Measurements from ENCODE around the gene COL9A1.

COL9A1 gene

GRCh38 chr6:70221025-70221714 lies 81.7 kb downstream of the COL9A1 start:
- DNase-seq (ENCODE audit: low read depth) = peak; percentile 21
- H3K4me3 ChIP-seq (ENCODE audit: low read length) = no peak overlapping the region
- peak; percentile 69 for TF ChIP-seq CTCF (conservative IDR thresholded peaks at IDR 0.05; ENCODE audit: low read length)

GRCh38 chr6:70219943-70220613 lies 82.8 kb downstream of the COL9A1 start:
- DNase-seq (ENCODE audit: low read depth) = no peak
- no peak for TF ChIP-seq CTCF (conservative IDR thresholded peaks at IDR 0.05; ENCODE audit: low read length)
- no peak overlapping the region for H3K4me3 ChIP-seq (ENCODE audit: low read length)

GRCh38 chr6:70216767-70217166 lies 86.1 kb downstream of the COL9A1 start:
- TF ChIP-seq CTCF (conservative IDR thresholded peaks at IDR 0.05; ENCODE audit: low read length) = no peak
- H3K4me3 ChIP-seq (ENCODE audit: low read length) = no peak overlapping the region
- DNase-seq (ENCODE audit: low read depth) = no peak

GRCh38 chr6:70215460-70216108 lies 87.3 kb downstream of the COL9A1 start:
- no peak for DNase-seq (ENCODE audit: low read depth)
- no peak overlapping the region for H3K4me3 ChIP-seq (ENCODE audit: low read length)
- no peak for TF ChIP-seq CTCF (conservative IDR thresholded peaks at IDR 0.05; ENCODE audit: low read length)

GRCh38 chr6:70210462-70210861 lies 92.4 kb downstream of the COL9A1 start:
- H3K4me3 ChIP-seq (ENCODE audit: low read length) = no peak overlapping the region
- peak; percentile 2 for DNase-seq (ENCODE audit: low read depth)
- TF ChIP-seq CTCF (conservative IDR thresholded peaks at IDR 0.05; ENCODE audit: low read length) = peak; percentile 31

- H3K4me3 ChIP-seq (ENCODE audit: low read length) = no peak overlapping the region
- TF ChIP-seq CTCF (conservative IDR thresholded peaks at IDR 0.05; ENCODE audit: low read length) = no peak
- DNase-seq (ENCODE audit: low read depth) = no peak
Measured at GRCh38 chr6:70208235-70208790, 94.6 kb downstream of the COL9A1 start.

All from AG10803 (cell line).